Spleen (tissue), 11 donors: ENCODE data around the gene RSF1. TPM values are rescaled to one million over a fixed set of nuclear protein-coding genes. Genes with fewer than 3 reads are reported as not detected.

Experiments used
- DNase-seq: peaks from one replicate; pipeline ENCODE4 v3.0.0-alpha.2; 2020
- H3K27ac ChIP-seq, 8 donors: fragments of 200-600 bp; sonication (generic) in 7 of 8; 1 replicate in 4 of 8; 2 replicates in 4 of 8; pipeline versions ENCODE4 v1.5.0 to v1.8.0; 2016 to 2021; ENCODE audit warnings: inconsistent platforms in 4 of 8, mild to moderate bottlenecking in 4 of 8, moderate library complexity in 1 of 8
- H3K27me3 ChIP-seq, 7 donors: fragments of 200-600 bp; sonication (generic) in 6 of 7; replicated peaks in 1 of 7; 1 replicate in 4 of 7; 2 replicates in 3 of 7; pipeline versions ENCODE4 v1.5.0 to v1.8.0; 2016 to 2021; ENCODE audit warnings: inconsistent platforms in 3 of 7, mild to moderate bottlenecking in 1 of 7
- H3K36me3 ChIP-seq, 6 donors: fragments of 200-600 bp; sonication (generic) in 5 of 6; 1 replicate in 4 of 6; 2 replicates in 2 of 6; pipeline versions ENCODE4 v1.5.0 to v1.8.0; 2016 to 2021; ENCODE audit warnings: inconsistent platforms in 2 of 6
- H3K4me1 ChIP-seq, 6 donors: fragments of 200-600 bp; sonication (generic) in 5 of 6; 1 replicate in 3 of 6; 2 replicates in 3 of 6; pipeline versions ENCODE4 v1.5.0 to v1.8.0; 2016 to 2021; ENCODE audit warnings: inconsistent platforms in 3 of 6
- H3K4me3 ChIP-seq, 8 donors: fragments of 200-600 bp; sonication (generic) in 7 of 8; 1 replicate in 4 of 8; 2 replicates in 4 of 8; pipeline versions ENCODE4 v1.5.0 to v1.8.0; 2016 to 2021; ENCODE audit warnings: inconsistent platforms in 4 of 8, mild to moderate bottlenecking in 4 of 8, moderate library complexity in 2 of 8
- H3K9me3 ChIP-seq, 8 donors: fragments of 200-600 bp; sonication (generic) in 7 of 8; 1 replicate in 4 of 8; 2 replicates in 4 of 8; pipeline versions ENCODE4 v1.5.0 to v1.8.0; 2016 to 2021; ENCODE audit warnings: inconsistent platforms in 4 of 8
- POLR2A ChIP-seq, 3 donors: fragments of 450-650 bp; IDR thresholded peaks; one replicate each; pipeline ENCODE4 v1.5.1; 2017; ENCODE audit warnings: antibody characterized with exemption in 3 of 3, mild to moderate bottlenecking in 1 of 3
- POLR2AphosphoS5 ChIP-seq, 3 donors: sonication (generic); formaldehyde crosslinking; IDR thresholded peaks; one replicate each; pipeline ENCODE4 v1.5.1; 2017; ENCODE audit warnings: antibody characterized with exemption in 3 of 3
- WGBS, 5 donors: extraction: QIAGEN DNeasy Blood & Tissue Kit in 3 of 5; methylation state at CpG; one replicate each; pipeline versions ENCODE4 v1.1.5 to v1.1.7; 2013 to 2018; 5-methylcytosine and 5-hydroxymethylcytosine counted together
- intact Hi-C: fragments of 100-400 bp; cut with DNase I; formaldehyde crosslinking; loops from one replicate; pipeline ENCODE4 v1.15.0; 2023; ENCODE audit warnings: low total_unique reads
- polyA plus RNA-seq, 3 donors: library from polyadenylated mRNA; stranded (reverse); fragments of 200-250 nt; gene quantifications; one replicate each; pipeline ENCODE4 v1.2.1, GENCODE V29; 2013
- total RNA-seq, 7 donors: library from RNA; depleted of rRNA in 3 of 7; stranded (reverse); fragments of >200 nt in 3 of 7; fragmentation: NEBNext Ultra II Directional in 4 of 7; extraction: Animal tissue kit (Norgen Biotek cat#: 25700) in 4 of 7; gene quantifications; one replicate each; pipeline versions ENCODE4 v1.1.0 to v1.2.1, GENCODE V29; 2016 to 2021
- TF ChIP-seq, protein P1 (sequence below), 11 experiments: fragments of 200-600 bp in 7 of 11; fragments of 450-650 bp in 4 of 11; sonication (generic) in 4 of 11; IDR thresholded peaks in 8 of 11; conservative IDR thresholded peaks in 3 of 11; 1 replicate in 7 of 11; 2 replicates in 4 of 11; pipeline versions ENCODE4 v1.4.0 to v1.8.0; 2016 to 2021; ENCODE audit warnings: antibody characterized with exemption in 11 of 11, inconsistent platforms in 4 of 11, mild to moderate bottlenecking in 1 of 11
- donor health status: healthy with polysubstance abuse.
- donor health status: DM: no; HTN: no; CAD: no; lungs with moderate emphysema.
- donor health status: DM: no; HTN: no; CAD: no.
- donor health status: Bipolar disorder and iron deficiency.
- donor health status: healthy.
- donor health status: DM: no; HTN: no; CAD: no.
- donor health status: DM: yes; HTN: yes; CAD: no.

The RSF1 gene
- total and polyA plus RNA-seq, 10 donors: 6.1 to 82.1 (median 65.0) TPM

DNA sequence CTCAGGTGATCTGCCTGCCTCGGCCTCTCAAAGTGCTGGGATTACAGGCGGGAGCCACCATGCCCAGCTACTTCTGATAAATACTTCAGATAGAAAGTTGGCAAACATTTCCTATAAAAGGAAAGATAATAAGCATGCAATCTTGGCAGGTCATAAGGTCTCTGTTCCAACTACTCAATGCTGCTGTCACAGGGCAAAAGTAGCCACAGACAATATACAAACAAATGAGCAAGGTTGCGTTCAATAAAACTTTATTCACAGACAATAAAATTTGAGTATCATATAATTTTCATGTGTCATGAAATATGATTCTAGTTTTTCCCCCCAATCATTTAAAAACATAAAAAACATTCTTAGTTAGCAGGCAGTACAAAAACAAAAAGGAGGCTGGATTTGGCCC, 129.9 kb downstream of the RSF1 start:
- Histone ChIP-seq H3K36me3 (peaks cover 0 to 99% (median 59%) of the 10 kb centered on the region in 6 donors), H3K9me3 (no peaks in the 10 kb centered on the region), H3K4me1 (no peaks in the 10 kb centered on the region), H3K27me3 (no peaks in the 10 kb centered on the region), H3K27ac (no peak overlapping the region), H3K4me3 (no peak overlapping the region)
- 98 to 100% (median 99%) methylated on average over 3 of the region's 3 CpGs for WGBS, 5 donors
- TF ChIP-seq POLR2A (IDR thresholded peaks at IDR 0.05) (no peak), POLR2AphosphoS5 (IDR thresholded peaks at IDR 0.05) (no peak)
- TF ChIP-seq, protein P1, sequence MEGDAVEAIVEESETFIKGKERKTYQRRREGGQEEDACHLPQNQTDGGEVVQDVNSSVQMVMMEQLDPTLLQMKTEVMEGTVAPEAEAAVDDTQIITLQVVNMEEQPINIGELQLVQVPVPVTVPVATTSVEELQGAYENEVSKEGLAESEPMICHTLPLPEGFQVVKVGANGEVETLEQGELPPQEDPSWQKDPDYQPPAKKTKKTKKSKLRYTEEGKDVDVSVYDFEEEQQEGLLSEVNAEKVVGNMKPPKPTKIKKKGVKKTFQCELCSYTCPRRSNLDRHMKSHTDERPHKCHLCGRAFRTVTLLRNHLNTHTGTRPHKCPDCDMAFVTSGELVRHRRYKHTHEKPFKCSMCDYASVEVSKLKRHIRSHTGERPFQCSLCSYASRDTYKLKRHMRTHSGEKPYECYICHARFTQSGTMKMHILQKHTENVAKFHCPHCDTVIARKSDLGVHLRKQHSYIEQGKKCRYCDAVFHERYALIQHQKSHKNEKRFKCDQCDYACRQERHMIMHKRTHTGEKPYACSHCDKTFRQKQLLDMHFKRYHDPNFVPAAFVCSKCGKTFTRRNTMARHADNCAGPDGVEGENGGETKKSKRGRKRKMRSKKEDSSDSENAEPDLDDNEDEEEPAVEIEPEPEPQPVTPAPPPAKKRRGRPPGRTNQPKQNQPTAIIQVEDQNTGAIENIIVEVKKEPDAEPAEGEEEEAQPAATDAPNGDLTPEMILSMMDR (IDR thresholded peaks at IDR 0.05 in 8 of 11, conservative IDR thresholded peaks at IDR 0.05 in 3 of 11): no peak
- intact Hi-C loops: no loop called here
- DNase-seq: no peak

DNA sequence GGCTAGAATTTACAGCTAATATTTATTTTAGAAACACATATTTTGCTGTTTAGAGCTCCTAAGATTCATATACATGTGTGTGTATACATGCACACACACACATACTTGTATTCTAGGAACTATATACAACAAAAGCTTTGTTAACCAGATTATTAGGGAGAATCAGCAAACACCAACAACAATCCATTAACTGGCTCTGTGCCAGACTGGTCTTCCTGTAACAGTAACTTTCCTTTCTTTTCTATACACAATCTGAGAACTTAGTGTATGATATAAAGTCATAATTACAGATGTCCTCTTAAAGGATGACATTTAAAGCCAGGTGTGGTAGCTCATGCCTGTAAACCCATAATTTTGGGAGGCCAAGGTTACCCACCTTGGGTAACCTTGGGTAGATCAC, 133.4 kb downstream of the RSF1 start:
- intact Hi-C loops: no loop called here
- TF ChIP-seq POLR2A (IDR thresholded peaks at IDR 0.05): no peak
- no peak overlapping the region for H3K27ac ChIP-seq
- no peak overlapping the region for H3K4me3 ChIP-seq
- no peak for DNase-seq
- H3K4me1 ChIP-seq: no peaks in the 10 kb centered on the region
- H3K36me3 ChIP-seq: peaks cover 0 to 100% (median 70%) of the 10 kb centered on the region in 6 donors
- H3K27me3 ChIP-seq: no peaks in the 10 kb centered on the region
- no peaks in the 10 kb centered on the region for H3K9me3 ChIP-seq

DNA sequence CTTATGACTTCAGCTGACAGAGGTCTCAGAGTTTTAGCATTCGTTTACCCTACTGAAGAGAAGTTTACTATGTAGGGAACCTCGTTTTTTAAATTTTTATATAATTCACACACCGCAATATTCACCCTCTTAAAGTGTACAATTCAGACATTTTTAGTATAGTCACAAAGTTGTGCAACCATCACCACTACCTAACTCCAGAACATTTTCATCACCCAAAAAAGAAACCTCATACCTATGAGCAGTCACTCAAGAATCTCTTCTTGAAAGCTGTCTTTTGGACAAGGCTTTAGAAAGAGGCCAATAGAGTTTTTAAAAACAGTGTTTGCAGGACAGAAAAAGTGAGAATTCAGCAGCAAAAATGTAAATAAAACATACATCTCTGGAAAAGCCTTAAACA, 143.4 kb downstream of the RSF1 start:
- no peak for DNase-seq
- Histone ChIP-seq H3K27me3 (no peaks in the 10 kb centered on the region), H3K4me3 (no peak overlapping the region), H3K9me3 (no peaks in the 10 kb centered on the region), H3K36me3 (peaks cover 3 to 100% (median 71%) of the 10 kb centered on the region in 6 donors), H3K4me1 (no peaks in the 10 kb centered on the region), H3K27ac (no peak overlapping the region)
- 95 to 98% (median 96%) methylated on average over 3 of the region's 3 CpGs for WGBS, 5 donors
- TF ChIP-seq POLR2AphosphoS5 (IDR thresholded peaks at IDR 0.05): no peak
- no peak for TF ChIP-seq POLR2A (IDR thresholded peaks at IDR 0.05)
- TF ChIP-seq, protein P1 (IDR thresholded peaks at IDR 0.05 in 8 of 11, conservative IDR thresholded peaks at IDR 0.05 in 3 of 11): no peak
- intact Hi-C loops: no loop called here

DNA sequence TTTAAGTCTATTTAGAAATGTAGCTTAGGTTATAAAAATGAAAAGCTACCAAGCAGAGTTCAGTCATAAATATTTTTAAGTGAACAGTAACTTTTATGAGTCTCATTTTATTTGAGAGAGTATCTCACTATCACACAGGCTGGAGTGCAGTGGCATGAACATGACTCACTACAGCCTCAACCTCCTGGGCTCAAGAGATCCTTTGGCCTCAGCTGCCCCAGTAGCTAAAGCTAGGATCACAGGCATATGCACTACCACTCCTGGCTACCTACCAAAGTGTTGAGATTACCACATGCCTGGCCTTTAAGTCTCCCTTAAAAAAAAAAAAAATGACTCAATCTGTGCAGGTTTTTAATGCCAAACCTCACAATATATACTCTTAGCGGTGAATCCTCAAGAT, 148.3 kb downstream of the RSF1 start:
- H3K4me1 ChIP-seq: no peaks in the 10 kb centered on the region
- no peaks in the 10 kb centered on the region for H3K9me3 ChIP-seq
- DNase-seq: no peak
- 95 to 100% (median 99%) methylated on average over 1 of the region's 1 CpG for WGBS, 5 donors
- intact Hi-C loops: no loop called here
- H3K27ac ChIP-seq: no peak overlapping the region
- H3K27me3 ChIP-seq: no peaks in the 10 kb centered on the region
- no peak overlapping the region for H3K4me3 ChIP-seq
- peaks cover 3 to 100% (median 89%) of the 10 kb centered on the region in 6 donors for H3K36me3 ChIP-seq
- TF ChIP-seq, protein P1 (IDR thresholded peaks at IDR 0.05 in 8 of 11, conservative IDR thresholded peaks at IDR 0.05 in 3 of 11): no peak
- TF ChIP-seq POLR2AphosphoS5 (IDR thresholded peaks at IDR 0.05) (no peak), POLR2A (IDR thresholded peaks at IDR 0.05) (no peak)
